ENCODE data around the gene LSM7. TPM values are rescaled to one million over a fixed set of nuclear protein-coding genes. Genes with fewer than 3 reads are reported as not detected.

The LSM7 gene
- total RNA-seq, 3 donors from 2014 or later (not counting 1 experiment from before 2014, with no cell fraction given), result 52.0 to 80.2 (median 77.4) TPM

DNA sequence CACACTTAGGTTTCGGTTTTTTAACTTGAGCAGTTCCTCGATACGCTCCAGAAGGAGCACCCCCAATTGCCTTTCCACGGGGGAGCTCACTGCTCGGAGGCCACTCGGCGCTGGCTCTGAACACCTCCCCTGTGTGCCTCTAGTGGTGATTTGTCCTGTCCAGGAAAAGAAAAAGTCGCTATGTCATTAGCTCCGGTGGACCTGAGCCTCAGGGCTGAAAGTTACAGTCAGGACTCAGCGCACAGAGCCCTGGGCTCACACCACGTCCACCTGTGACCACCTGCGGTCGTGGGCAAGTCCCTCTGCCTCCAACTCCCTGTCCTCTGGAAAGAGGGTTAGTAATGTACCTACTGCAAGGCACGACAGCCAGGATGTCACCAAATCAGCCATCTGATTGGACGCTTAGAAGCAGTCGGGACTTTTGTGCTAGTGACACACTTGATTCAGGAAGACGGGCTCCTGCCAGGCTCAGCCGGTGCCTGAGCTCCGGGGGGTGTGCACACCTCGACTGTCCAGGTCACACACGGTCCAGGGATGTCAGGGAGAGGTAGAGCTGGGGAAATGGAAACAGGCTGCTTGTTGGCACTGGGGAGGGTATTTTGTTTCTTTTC is 27.8 kb upstream of the LSM7 start:
- DNase-seq (no peak), ATAC-seq (no peak)
- H3K36me3 ChIP-seq (ENCODE audit: control insufficient read depth, insufficient read depth, low read length), result peaks cover 4% of the 10 kb centered on the region
- peaks cover 0 to 2% of the 10 kb centered on the region in 2 donors for H3K9me3 Mint-ChIP-seq
- WGBS (ENCODE audit: insufficient coverage), result 91% methylated on average over 21 of the region's 21 CpGs
- H3K4me3 ChIP-seq (ENCODE audit: low read length), result no peak overlapping the region
- H3K4me1 ChIP-seq (ENCODE audit: control insufficient read depth, insufficient read depth, low read length), result no peaks in the 10 kb centered on the region
- H3K27me3 ChIP-seq (ENCODE audit: control insufficient read depth, insufficient read depth, low read length), result peaks cover 5% of the 10 kb centered on the region
- no peak overlapping the region for H3K4me3 Mint-ChIP-seq
- peaks cover 5 to 9% of the 10 kb centered on the region in 2 donors for H3K27me3 Mint-ChIP-seq (ENCODE audit: low read depth in 2 of 2)
- no peaks in the 10 kb centered on the region for H3K36me3 Mint-ChIP-seq
- intact Hi-C loops (cut with micrococcal nuclease), result no loop called here
- no peak overlapping the region for H3K27ac ChIP-seq (ENCODE audit: low read length)
- peaks cover 0 to 5% of the 10 kb centered on the region in 2 donors for H3K4me1 Mint-ChIP-seq
- H3K27ac Mint-ChIP-seq, result no peak overlapping the region
- TF ChIP-seq, protein P1, sequence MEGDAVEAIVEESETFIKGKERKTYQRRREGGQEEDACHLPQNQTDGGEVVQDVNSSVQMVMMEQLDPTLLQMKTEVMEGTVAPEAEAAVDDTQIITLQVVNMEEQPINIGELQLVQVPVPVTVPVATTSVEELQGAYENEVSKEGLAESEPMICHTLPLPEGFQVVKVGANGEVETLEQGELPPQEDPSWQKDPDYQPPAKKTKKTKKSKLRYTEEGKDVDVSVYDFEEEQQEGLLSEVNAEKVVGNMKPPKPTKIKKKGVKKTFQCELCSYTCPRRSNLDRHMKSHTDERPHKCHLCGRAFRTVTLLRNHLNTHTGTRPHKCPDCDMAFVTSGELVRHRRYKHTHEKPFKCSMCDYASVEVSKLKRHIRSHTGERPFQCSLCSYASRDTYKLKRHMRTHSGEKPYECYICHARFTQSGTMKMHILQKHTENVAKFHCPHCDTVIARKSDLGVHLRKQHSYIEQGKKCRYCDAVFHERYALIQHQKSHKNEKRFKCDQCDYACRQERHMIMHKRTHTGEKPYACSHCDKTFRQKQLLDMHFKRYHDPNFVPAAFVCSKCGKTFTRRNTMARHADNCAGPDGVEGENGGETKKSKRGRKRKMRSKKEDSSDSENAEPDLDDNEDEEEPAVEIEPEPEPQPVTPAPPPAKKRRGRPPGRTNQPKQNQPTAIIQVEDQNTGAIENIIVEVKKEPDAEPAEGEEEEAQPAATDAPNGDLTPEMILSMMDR (IDR thresholded peaks at IDR 0.05), result no peak
- H3K9me3 ChIP-seq (ENCODE audit: control insufficient read depth, insufficient read depth, low read length), result no peaks in the 10 kb centered on the region

DNA sequence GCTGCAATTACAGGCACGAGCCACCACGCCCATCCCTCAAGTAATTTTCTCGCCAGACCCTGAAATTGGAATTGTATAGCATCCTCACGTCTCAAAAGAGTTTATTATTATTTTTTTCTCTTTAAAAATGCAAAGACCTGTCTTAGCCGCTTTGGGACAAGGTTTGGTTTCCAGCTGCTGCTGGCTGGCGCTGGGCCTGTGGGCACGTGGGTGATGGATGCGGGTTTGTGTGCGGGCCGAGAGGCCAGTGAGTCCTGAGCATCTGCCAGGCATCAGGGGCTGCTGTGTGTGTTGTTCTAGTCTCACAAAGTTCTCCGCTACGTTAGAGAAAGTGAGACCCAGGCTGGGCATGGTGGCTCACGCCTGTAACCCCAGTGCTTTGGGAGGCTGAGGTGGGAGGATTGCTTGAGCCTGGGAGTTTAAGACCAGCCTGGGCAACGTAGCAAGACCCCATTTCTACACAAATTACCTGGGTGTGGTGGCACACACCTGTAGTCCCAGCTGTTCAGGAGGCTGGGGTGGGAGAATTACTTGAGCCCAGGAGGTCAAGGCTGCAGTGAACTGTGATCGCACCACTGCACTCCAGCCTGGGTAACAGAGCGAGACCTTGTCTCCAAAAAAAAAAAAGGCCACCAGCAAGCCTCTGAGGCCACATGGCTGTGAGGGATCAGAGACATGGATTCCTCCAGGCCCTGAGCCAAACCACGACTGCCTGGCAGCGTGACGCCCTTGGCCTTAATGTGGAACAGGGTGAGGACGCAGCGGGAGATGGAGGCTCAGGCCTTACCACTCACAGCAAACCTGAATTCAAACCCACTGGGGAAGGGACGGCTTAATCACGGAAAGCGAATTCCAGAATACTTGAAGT is 27.0 kb upstream of the LSM7 start:
- no peak overlapping the region for H3K4me3 ChIP-seq (ENCODE audit: low read length)
- intact Hi-C loops (cut with micrococcal nuclease), result no loop called here
- H3K9me3 ChIP-seq (ENCODE audit: control insufficient read depth, insufficient read depth, low read length), result no peaks in the 10 kb centered on the region
- no peaks in the 10 kb centered on the region for H3K36me3 Mint-ChIP-seq
- TF ChIP-seq, protein P1 (IDR thresholded peaks at IDR 0.05), result no peak
- H3K27me3 Mint-ChIP-seq (ENCODE audit: low read depth in 2 of 2), result peaks cover 2 to 5% of the 10 kb centered on the region in 2 donors
- DNase-seq (no peak), ATAC-seq (no peak)
- H3K27ac Mint-ChIP-seq, result no peak overlapping the region
- H3K36me3 ChIP-seq (ENCODE audit: control insufficient read depth, insufficient read depth, low read length), result peaks cover 5% of the 10 kb centered on the region
- no peaks in the 10 kb centered on the region for H3K4me1 ChIP-seq (ENCODE audit: control insufficient read depth, insufficient read depth, low read length)
- H3K4me3 Mint-ChIP-seq, result no peak overlapping the region
- WGBS (ENCODE audit: insufficient coverage), result 91% methylated on average over 23 of the region's 24 CpGs
- no peak overlapping the region for H3K27ac ChIP-seq (ENCODE audit: low read length)
- H3K4me1 Mint-ChIP-seq, result peaks cover 0 to 2% of the 10 kb centered on the region in 2 donors
- H3K27me3 ChIP-seq (ENCODE audit: control insufficient read depth, insufficient read depth, low read length), result peaks cover 5% of the 10 kb centered on the region
- peaks cover 0 to 2% of the 10 kb centered on the region in 2 donors for H3K9me3 Mint-ChIP-seq

DNA sequence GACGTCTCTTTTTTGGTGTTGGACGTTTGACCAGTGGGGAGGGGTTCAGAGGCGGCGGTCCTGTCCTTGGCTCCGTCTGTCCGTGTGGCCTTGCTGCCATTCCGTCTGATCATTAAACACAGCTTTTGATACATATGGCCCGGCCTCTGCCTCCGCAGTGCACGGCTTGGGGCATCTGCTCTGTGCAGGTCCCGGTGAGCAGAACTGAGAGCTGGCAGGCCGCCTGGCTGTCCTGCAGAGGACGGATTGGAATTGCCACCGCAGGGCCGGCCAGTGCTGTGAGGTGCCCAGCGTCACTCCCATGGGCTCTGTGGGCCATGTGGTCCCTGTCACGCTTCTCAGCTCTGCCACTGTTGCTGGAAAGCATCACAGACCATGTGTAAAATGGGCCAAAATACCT is 26.3 kb upstream of the LSM7 start:
- peaks cover 0 to 4% of the 10 kb centered on the region in 2 donors for H3K27me3 Mint-ChIP-seq (ENCODE audit: low read depth in 2 of 2)

More for the DNA sequence above, 26.3 kb upstream of the LSM7 start:
- Histone ChIP-seq H3K4me1 (ENCODE audit: control insufficient read depth, insufficient read depth, low read length) (no peaks in the 10 kb centered on the region), H3K4me3 (ENCODE audit: low read length) (no peak overlapping the region), H3K9me3 (ENCODE audit: control insufficient read depth, insufficient read depth, low read length) (no peaks in the 10 kb centered on the region), H3K27me3 (ENCODE audit: control insufficient read depth, insufficient read depth, low read length) (peaks cover 3% of the 10 kb centered on the region), H3K36me3 (ENCODE audit: control insufficient read depth, insufficient read depth, low read length) (peaks cover 8% of the 10 kb centered on the region), H3K27ac (ENCODE audit: low read length) (no peak overlapping the region)
- TF ChIP-seq, protein P1 (IDR thresholded peaks at IDR 0.05), result no peak
- intact Hi-C loops (cut with micrococcal nuclease), result no loop called here
- Mint-ChIP-seq H3K4me3 (no peak overlapping the region), H3K4me1 (no peaks in the 10 kb centered on the region), H3K36me3 (no peaks in the 10 kb centered on the region), H3K27ac (no peak overlapping the region), H3K9me3 (peaks cover 0 to 2% of the 10 kb centered on the region in 2 donors)
- DNase-seq (no peak), ATAC-seq (no peak)
- 96% methylated on average over 17 of the region's 17 CpGs for WGBS (ENCODE audit: insufficient coverage)

Data from natural killer cell (primary cell).